Caco-2 (cell line): ENCODE data around the gene WAPL. TPM values are rescaled to one million over a fixed set of nuclear protein-coding genes. Genes with fewer than 3 reads are reported as not detected.
A peak's percentile ranks its signal among the peaks of the same experiment; 100 is the strongest.

Experiments used
- BruUV-seq: library from RNA; stranded (reverse); fragments of 400-500 nt; replicated peaks from 2 replicates; lab custom pipeline; 2021; lab: Mats Ljungman, UMichigan
- CTCF ChIA-PET: fragments of 300-600 bp; sonication (Branson Sonifier 250); formaldehyde crosslinking; loops from one replicate; lab custom pipeline; 2022; ENCODE audit warnings: antibody characterized with exemption; lab: Charles Lee
- POLR2A ChIA-PET: fragments of 300-600 bp; sonication (Branson Sonifier 250); formaldehyde crosslinking; loops from one replicate; lab custom pipeline; 2022; ENCODE audit warnings: antibody characterized with exemption; lab: Charles Lee
- DNase-seq, 2 experiments: peaks; one replicate each; pipeline versions ENCODE4 v3.0.0 to v3.0.0-alpha.2; 2020 to 2022
- H3K27me3 ChIP-seq: replicated peaks from 2 replicates; pipeline ENCODE4 v1.6.0; 2011; ENCODE audit warnings: low read length; ENCODE audit not compliant: control insufficient read depth, insufficient read depth
- H3K36me3 ChIP-seq: 2 replicates; pipeline ENCODE4 v1.5.1; 2011; ENCODE audit warnings: low read length; ENCODE audit not compliant: control insufficient read depth, insufficient read depth
- H3K4me1 ChIP-seq: fragments of 250-450 bp; sonication (Bioruptor Pico); 2 replicates; pipeline ENCODE4 v1.5.1; 2020; ENCODE audit warnings: mild to moderate bottlenecking
- H3K4me3 ChIP-seq: 2 replicates; pipeline ENCODE4 v1.5.1; 2011; ENCODE audit warnings: low read depth, mild to moderate bottlenecking, control low read depth, low read length
- H3K9me3 ChIP-seq: fragments of 250-450 bp; sonication (Bioruptor Pico); 2 replicates; pipeline ENCODE4 v1.5.1; 2020; ENCODE audit warnings: mild to moderate bottlenecking, moderate library complexity
- H3K27ac Mint-ChIP-seq: one replicate; pipeline ENCODE4 v1.8.0; 2022; ENCODE audit warnings: mixed read lengths; ENCODE audit not compliant: unreplicated experiment
- H3K27me3 Mint-ChIP-seq: one replicate; pipeline ENCODE4 v1.8.0; 2022; ENCODE audit warnings: mixed read lengths; ENCODE audit not compliant: insufficient read depth, unreplicated experiment
- H3K36me3 Mint-ChIP-seq: one replicate; pipeline ENCODE4 v1.8.0; 2022; ENCODE audit warnings: mild to moderate bottlenecking, mixed read lengths; ENCODE audit not compliant: insufficient read depth, unreplicated experiment
- H3K4me1 Mint-ChIP-seq: one replicate; pipeline ENCODE4 v1.8.0; 2022; ENCODE audit warnings: low read depth, mixed read lengths; ENCODE audit not compliant: unreplicated experiment
- H3K4me3 Mint-ChIP-seq: one replicate; pipeline ENCODE4 v1.8.0; 2022; ENCODE audit warnings: mild to moderate bottlenecking, moderate library complexity, mixed read lengths; ENCODE audit not compliant: unreplicated experiment
- H3K9me3 Mint-ChIP-seq: one replicate; pipeline ENCODE4 v1.8.0; 2022; ENCODE audit warnings: mixed read lengths; ENCODE audit not compliant: unreplicated experiment
- CTCF ChIP-seq, 2 experiments: fragments of 200-600 bp in 1 of 2; IDR thresholded peaks; 1 replicate in 1 of 2; 2 replicates in 1 of 2; pipeline versions ENCODE4 v1.5.1 to v1.8.0; 2011 to 2022; ENCODE audit warnings: antibody characterized with exemption in 1 of 2, control low read depth in 1 of 2, inconsistent platforms in 1 of 2, low read depth in 1 of 2, low read length in 1 of 2, mild to moderate bottlenecking in 1 of 2, moderate library complexity in 1 of 2; ENCODE audit not compliant: insufficient read depth in 1 of 2, severe bottlenecking in 1 of 2, unreplicated experiment in 1 of 2
- intact Hi-C: fragments of 100-400 bp; cut with micrococcal nuclease; formaldehyde crosslinking; loops from one replicate; pipeline ENCODE4 v1.10.0; 2022; ENCODE audit not compliant: unreplicated experiment
- total RNA-seq: library from RNA; stranded (reverse); gene quantifications from 2 replicates; pipeline ENCODE4 v1.2.3, GENCODE V29; 2022

The WAPL gene
- total RNA-seq, 1 experiment from 2014 or later: 49.2 TPM

GRCh38 chr10:86400705-86401587 lies 120.6 kb downstream of the WAPL start:
- Histone ChIP-seq H3K4me1 (peaks cover 4% of the 10 kb centered on the region), H3K4me3 (peak overlapping the region; percentile 57), H3K9me3 (no peaks in the 10 kb centered on the region), H3K27me3 (no peaks in the 10 kb centered on the region), H3K36me3 (no peaks in the 10 kb centered on the region)
- no TSS peak for BruUV-seq
- H3K9me3 Mint-ChIP-seq: no peaks in the 10 kb centered on the region
- no peak overlapping the region for H3K27ac Mint-ChIP-seq
- TF ChIP-seq CTCF (IDR thresholded peaks at IDR 0.05; ENCODE audit: insufficient read depth in 1 of 2, low read depth in 1 of 2, low read length in 1 of 2, severe bottlenecking in 1 of 2, unreplicated experiment in 1 of 2): peak in 1 of 2 experiments; percentile 27
- H3K4me3 Mint-ChIP-seq: peak overlapping the region; percentile 78
- peak in 1 of 2 experiments; percentile 49 for DNase-seq
- peaks cover 18% of the 10 kb centered on the region for H3K4me1 Mint-ChIP-seq
- intact Hi-C loops: loop anchor here (1.0 to 10.0 kb wide), 6 partner anchors 38 to 284 kb away; partner anchors contain the start of gene WAPL
- ChIA-PET POLR2A (interaction anchor here (1.0 kb wide), 1 partner anchor 185 kb away, joined by 5 read pairs; no protein-coding TSS in a partner anchor), CTCF (interaction anchor here (0.9 to 2.8 kb wide), 6 partner anchors 38 to 283 kb away, joined by 3 to 52 read pairs (median 6); partner anchors contain the start of gene WAPL)
- H3K36me3 Mint-ChIP-seq: no peaks in the 10 kb centered on the region
- H3K27me3 Mint-ChIP-seq: peaks cover 9% of the 10 kb centered on the region

GRCh38 chr10:86399879-86400704 lies 121.5 kb downstream of the WAPL start:
- Histone ChIP-seq H3K36me3 (no peaks in the 10 kb centered on the region), H3K4me3 (peak overlapping the region; percentile 57), H3K9me3 (no peaks in the 10 kb centered on the region), H3K27me3 (no peaks in the 10 kb centered on the region), H3K4me1 (peaks cover 4% of the 10 kb centered on the region)
- BruUV-seq: no TSS peak
- Mint-ChIP-seq H3K4me3 (peak overlapping the region; percentile 78), H3K36me3 (no peaks in the 10 kb centered on the region), H3K9me3 (no peaks in the 10 kb centered on the region), H3K4me1 (peaks cover 18% of the 10 kb centered on the region), H3K27me3 (peaks cover 9% of the 10 kb centered on the region), H3K27ac (no peak overlapping the region)
- intact Hi-C loops: loop anchor here (1.0 to 10.0 kb wide), 6 partner anchors 39 to 285 kb away; partner anchors contain the start of gene WAPL
- TF ChIP-seq CTCF (IDR thresholded peaks at IDR 0.05; ENCODE audit: insufficient read depth in 1 of 2, low read depth in 1 of 2, low read length in 1 of 2, severe bottlenecking in 1 of 2, unreplicated experiment in 1 of 2): peak; percentile 92 to 96
- POLR2A ChIA-PET: interaction anchor here (1.0 to 1.2 kb wide), 2 partner anchors 122 to 185 kb away, joined by 5 to 7 read pairs; partner anchors contain the start of gene WAPL
- CTCF ChIA-PET: interaction anchor here (0.6 to 2.8 kb wide), 17 partner anchors 39 to 284 kb away, joined by 3 to 52 read pairs (median 4); partner anchors contain the start of genes OPN4 and WAPL
- DNase-seq: peak; percentile 95 to 97
